Astrocyte (in vitro differentiated cells and primary cell): ENCODE data around the gene ARMH4.

ENCODE experiments used
- EZH2 ChIP-seq: IDR thresholded peaks from 2 replicates; pipeline ENCODE4 v1.6.1; 2012; ENCODE audit warnings: mild to moderate bottlenecking, low read length, inconsistent platforms; ENCODE audit not compliant: insufficient read depth
- TF ChIP-seq, protein P1 (sequence below): IDR thresholded peaks from 2 replicates; pipeline ENCODE4 v1.5.1; 2011; ENCODE audit warnings: low read depth, mild to moderate bottlenecking, inconsistent platforms, low read length, moderate library complexity; ENCODE audit not compliant: insufficient read depth

DNA sequence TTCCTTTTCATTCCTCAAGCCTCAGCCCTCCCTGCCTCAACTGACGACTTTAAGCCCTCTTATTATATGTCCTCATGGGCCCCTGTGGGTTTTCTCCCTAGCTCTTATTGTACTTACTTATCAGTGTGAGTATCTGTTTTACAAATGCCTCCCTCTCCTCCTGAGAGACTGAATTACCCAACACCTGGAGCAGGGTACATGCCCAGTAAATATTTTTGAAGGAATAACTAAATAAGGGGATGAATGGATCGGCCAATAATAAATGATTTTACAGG lies 190.3 kb downstream of the ARMH4 start:
- TF ChIP-seq, protein P1, sequence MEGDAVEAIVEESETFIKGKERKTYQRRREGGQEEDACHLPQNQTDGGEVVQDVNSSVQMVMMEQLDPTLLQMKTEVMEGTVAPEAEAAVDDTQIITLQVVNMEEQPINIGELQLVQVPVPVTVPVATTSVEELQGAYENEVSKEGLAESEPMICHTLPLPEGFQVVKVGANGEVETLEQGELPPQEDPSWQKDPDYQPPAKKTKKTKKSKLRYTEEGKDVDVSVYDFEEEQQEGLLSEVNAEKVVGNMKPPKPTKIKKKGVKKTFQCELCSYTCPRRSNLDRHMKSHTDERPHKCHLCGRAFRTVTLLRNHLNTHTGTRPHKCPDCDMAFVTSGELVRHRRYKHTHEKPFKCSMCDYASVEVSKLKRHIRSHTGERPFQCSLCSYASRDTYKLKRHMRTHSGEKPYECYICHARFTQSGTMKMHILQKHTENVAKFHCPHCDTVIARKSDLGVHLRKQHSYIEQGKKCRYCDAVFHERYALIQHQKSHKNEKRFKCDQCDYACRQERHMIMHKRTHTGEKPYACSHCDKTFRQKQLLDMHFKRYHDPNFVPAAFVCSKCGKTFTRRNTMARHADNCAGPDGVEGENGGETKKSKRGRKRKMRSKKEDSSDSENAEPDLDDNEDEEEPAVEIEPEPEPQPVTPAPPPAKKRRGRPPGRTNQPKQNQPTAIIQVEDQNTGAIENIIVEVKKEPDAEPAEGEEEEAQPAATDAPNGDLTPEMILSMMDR = no peak
- no peak for TF ChIP-seq EZH2
